Smooth muscle cell (in vitro differentiated cells): ENCODE measurements around the gene TRPV2. TPM values are rescaled to one million over a fixed set of nuclear protein-coding genes. Genes with fewer than 3 reads are reported as not detected.

Experiments
- DNase-seq: peaks from one replicate; lab custom pipeline; 2025; ENCODE audit not compliant: unreplicated experiment; lab: John Stamatoyannopoulos, UW
- H2AFZ ChIP-seq: fragments of 200-600 bp; sonication (generic); 2 replicates; pipeline ENCODE4 v1.6.0; 2016; ENCODE audit warnings: antibody characterized with exemption, low read depth, mild to moderate bottlenecking
- H3F3A ChIP-seq: fragments of 200-600 bp; sonication (generic); 2 replicates; pipeline ENCODE4 v1.6.0; 2017; ENCODE audit warnings: antibody characterized with exemption, low read depth
- H3K27ac ChIP-seq: fragments of 200-600 bp; sonication (generic); 2 replicates; pipeline ENCODE4 v1.5.1; 2016; ENCODE audit warnings: low read depth, mild to moderate bottlenecking
- H3K27me3 ChIP-seq: fragments of 200-600 bp; sonication (generic); 2 replicates; pipeline ENCODE4 v1.6.1; 2016; ENCODE audit warnings: low read depth, mild to moderate bottlenecking
- H3K36me3 ChIP-seq: fragments of 200-600 bp; sonication (generic); 2 replicates; pipeline ENCODE4 v1.5.1; 2016; ENCODE audit warnings: low read depth
- H3K4me1 ChIP-seq: fragments of 200-600 bp; sonication (generic); 2 replicates; pipeline ENCODE4 v1.5.1; 2016; ENCODE audit warnings: low read depth
- H3K4me2 ChIP-seq: fragments of 200-600 bp; sonication (generic); 2 replicates; pipeline ENCODE4 v1.6.0; 2016; ENCODE audit warnings: mild to moderate bottlenecking
- H3K4me3 ChIP-seq: fragments of 200-600 bp; sonication (generic); 2 replicates; pipeline ENCODE4 v1.5.1; 2016; ENCODE audit warnings: mild to moderate bottlenecking
- H3K79me2 ChIP-seq: fragments of 200-600 bp; sonication (generic); 2 replicates; pipeline ENCODE4 v1.6.0; 2016; ENCODE audit warnings: low read depth, mild to moderate bottlenecking
- H3K9ac ChIP-seq: fragments of 200-600 bp; sonication (generic); 2 replicates; pipeline ENCODE4 v1.6.0; 2016; ENCODE audit warnings: low read depth
- H3K9me3 ChIP-seq: fragments of 200-600 bp; sonication (generic); replicated peaks from 2 replicates; pipeline ENCODE4 v1.5.1; 2016; ENCODE audit warnings: low read depth
- H4K20me1 ChIP-seq: fragments of 200-600 bp; sonication (generic); 2 replicates; pipeline ENCODE4 v1.6.0; 2016; ENCODE audit warnings: low read depth
- WGBS: methylation state at CpG from one replicate; pipeline ENCODE4 v1.1.7; 2016; ENCODE audit warnings: low lambda C conversion rate; 5-methylcytosine and 5-hydroxymethylcytosine counted together
- polyA plus RNA-seq: library from polyadenylated mRNA; unstranded; fragments of >200 nt; fragmentation: Nextera tagmentation; extraction: Ambion mirVana; gene quantifications from 2 replicates; pipeline ENCODE4 v1.2.1, GENCODE V29; 2016
- total RNA-seq: library from RNA; depleted of rRNA; stranded (reverse); fragments of >200 nt; gene quantifications from 2 replicates; pipeline ENCODE4 v1.2.3, GENCODE V29; 2014
- TF ChIP-seq, protein P1 (sequence below): fragments of 200-600 bp; sonication (generic); IDR thresholded peaks from 2 replicates; pipeline ENCODE4 v1.5.1; 2017; ENCODE audit warnings: borderline replicate concordance, mild to moderate bottlenecking, antibody characterized with exemption; ENCODE audit not compliant: insufficient read depth, poor library complexity, severe bottlenecking

The TRPV2 gene
- total and polyA plus RNA-seq, 2 experiments from 2014 or later, result 58.0 to 92.9 TPM

DNA sequence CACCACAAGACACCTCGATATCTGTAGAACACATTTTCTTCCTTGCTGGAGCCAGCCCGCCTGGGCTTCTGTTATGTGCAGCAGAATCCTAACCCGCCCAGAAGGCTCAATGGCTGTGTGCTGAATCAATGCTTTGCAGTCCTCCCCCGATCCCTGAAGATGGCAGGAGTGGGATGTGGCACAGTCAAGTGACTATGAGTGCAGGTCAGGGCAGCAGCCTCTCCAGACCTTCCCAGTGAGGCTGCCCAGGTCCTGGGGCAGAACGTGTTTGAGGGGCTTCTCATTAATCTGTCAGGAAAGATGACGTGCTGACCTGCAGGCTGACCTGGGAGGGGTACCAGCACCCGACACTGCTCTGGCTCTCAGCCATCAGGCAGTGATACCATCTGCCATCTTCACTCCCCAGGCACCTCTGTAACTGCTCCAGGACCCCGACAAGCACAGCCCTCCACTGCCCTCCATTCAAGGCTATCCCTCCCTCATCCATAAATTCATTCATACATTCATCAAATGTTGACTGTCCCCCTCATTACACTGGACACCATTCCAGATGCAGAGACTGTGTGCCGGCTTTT is 41.5 kb downstream of the TRPV2 start:
- H2AFZ ChIP-seq, result no peak overlapping the region
- WGBS, result 86% methylated on average over 9 of the region's 9 CpGs

GRCh38 chr17:16459271-16459670 is 43.9 kb downstream of the TRPV2 start:
- Histone ChIP-seq H4K20me1 (no peaks in the 10 kb centered on the region), H3K9ac (no peak overlapping the region), H3F3A (no peaks in the 10 kb centered on the region), H3K9me3 (no peaks in the 10 kb centered on the region), H3K4me1 (peaks cover 7% of the 10 kb centered on the region), H2AFZ (no peak overlapping the region), H3K4me2 (no peak overlapping the region), H3K4me3 (no peak overlapping the region), H3K79me2 (no peaks in the 10 kb centered on the region), H3K36me3 (no peaks in the 10 kb centered on the region), H3K27me3 (no peaks in the 10 kb centered on the region), H3K27ac (no peak overlapping the region)
- DNase-seq, result no peak
- TF ChIP-seq, protein P1, sequence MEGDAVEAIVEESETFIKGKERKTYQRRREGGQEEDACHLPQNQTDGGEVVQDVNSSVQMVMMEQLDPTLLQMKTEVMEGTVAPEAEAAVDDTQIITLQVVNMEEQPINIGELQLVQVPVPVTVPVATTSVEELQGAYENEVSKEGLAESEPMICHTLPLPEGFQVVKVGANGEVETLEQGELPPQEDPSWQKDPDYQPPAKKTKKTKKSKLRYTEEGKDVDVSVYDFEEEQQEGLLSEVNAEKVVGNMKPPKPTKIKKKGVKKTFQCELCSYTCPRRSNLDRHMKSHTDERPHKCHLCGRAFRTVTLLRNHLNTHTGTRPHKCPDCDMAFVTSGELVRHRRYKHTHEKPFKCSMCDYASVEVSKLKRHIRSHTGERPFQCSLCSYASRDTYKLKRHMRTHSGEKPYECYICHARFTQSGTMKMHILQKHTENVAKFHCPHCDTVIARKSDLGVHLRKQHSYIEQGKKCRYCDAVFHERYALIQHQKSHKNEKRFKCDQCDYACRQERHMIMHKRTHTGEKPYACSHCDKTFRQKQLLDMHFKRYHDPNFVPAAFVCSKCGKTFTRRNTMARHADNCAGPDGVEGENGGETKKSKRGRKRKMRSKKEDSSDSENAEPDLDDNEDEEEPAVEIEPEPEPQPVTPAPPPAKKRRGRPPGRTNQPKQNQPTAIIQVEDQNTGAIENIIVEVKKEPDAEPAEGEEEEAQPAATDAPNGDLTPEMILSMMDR, result no peak
- 81% methylated on average over 11 of the region's 11 CpGs for WGBS

More for the DNA sequence above, 41.5 kb downstream of the TRPV2 start:
- TF ChIP-seq, protein P1, result no peak
- Histone ChIP-seq H3K27me3 (no peaks in the 10 kb centered on the region), H3K27ac (no peak overlapping the region), H3K4me3 (no peak overlapping the region), H3K36me3 (no peaks in the 10 kb centered on the region), H3K4me2 (no peak overlapping the region), H3K9ac (no peak overlapping the region), H3K4me1 (peaks cover 12% of the 10 kb centered on the region), H3K9me3 (no peaks in the 10 kb centered on the region), H3K79me2 (no peaks in the 10 kb centered on the region), H4K20me1 (peaks cover 10% of the 10 kb centered on the region), H3F3A (no peaks in the 10 kb centered on the region)
- DNase-seq, result no peak

DNA sequence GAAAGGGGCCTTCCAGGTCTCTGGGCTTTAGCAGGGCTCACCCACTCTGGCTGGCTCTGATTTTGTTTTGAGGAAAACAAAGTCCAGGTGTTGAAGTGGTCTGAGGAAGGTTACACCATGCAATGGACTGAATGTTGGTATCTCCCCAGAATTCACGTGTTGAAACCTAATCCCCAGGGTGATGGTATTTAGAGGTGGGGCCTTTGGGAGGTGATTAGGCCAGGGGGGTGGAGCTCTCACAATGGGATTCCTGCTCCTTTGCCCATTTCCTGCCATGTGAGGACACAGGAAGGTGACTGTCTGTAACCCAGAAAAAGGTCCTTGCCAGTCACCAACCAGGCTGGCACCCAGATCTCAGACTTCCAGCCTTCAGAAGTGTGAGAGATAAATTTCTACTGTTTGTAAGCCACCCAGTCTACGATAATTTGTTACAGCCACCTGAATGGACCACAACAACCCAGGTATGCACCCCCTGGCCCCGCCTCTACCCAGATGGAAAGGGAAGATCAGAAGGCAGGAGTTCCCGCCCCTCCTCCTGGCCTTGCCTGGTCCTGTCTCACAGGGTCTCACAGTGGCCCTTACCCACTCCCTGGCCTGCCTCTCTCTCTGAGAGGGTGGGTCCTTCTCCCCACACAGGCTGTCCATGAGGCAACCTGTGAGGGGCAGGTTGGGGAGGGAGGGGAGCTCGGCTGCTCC is 44.6 kb downstream of the TRPV2 start:
- no peaks in the 10 kb centered on the region for H3K36me3 ChIP-seq
- no peaks in the 10 kb centered on the region for H3K9me3 ChIP-seq
- no peaks in the 10 kb centered on the region for H3F3A ChIP-seq
- H3K4me3 ChIP-seq, result no peak overlapping the region
- TF ChIP-seq, protein P1, result no peak
- WGBS, result 87% methylated on average over 5 of the region's 5 CpGs
- no peaks in the 10 kb centered on the region for H4K20me1 ChIP-seq
- H3K27me3 ChIP-seq, result no peaks in the 10 kb centered on the region
- no peak for DNase-seq
- H3K79me2 ChIP-seq, result no peaks in the 10 kb centered on the region
- no peak overlapping the region for H2AFZ ChIP-seq
- no peak overlapping the region for H3K4me2 ChIP-seq
- no peak overlapping the region for H3K27ac ChIP-seq
- no peak overlapping the region for H3K9ac ChIP-seq
- H3K4me1 ChIP-seq, result peaks cover 7% of the 10 kb centered on the region
